Glomerular endothelial cell (primary cell): ENCODE results near the gene FAM50A. TPM values are rescaled to one million over a fixed set of nuclear protein-coding genes. Genes with fewer than 3 reads are reported as not detected.

ENCODE experiments used
- DNase-seq: peaks from one replicate; pipeline ENCODE4 v3.0.0-alpha.2; 2011; ENCODE audit warnings: low read depth, low spot score; ENCODE audit errors: extremely low read depth
- total RNA-seq: library from RNA; depleted of rRNA; stranded (reverse); fragments of >200 nt; gene quantifications from 2 replicates; pipeline ENCODE4 v1.2.3, GENCODE V29; 2015

Gene FAM50A
- total RNA-seq, 1 donor from 2014 or later = 92.5 TPM

DNA sequence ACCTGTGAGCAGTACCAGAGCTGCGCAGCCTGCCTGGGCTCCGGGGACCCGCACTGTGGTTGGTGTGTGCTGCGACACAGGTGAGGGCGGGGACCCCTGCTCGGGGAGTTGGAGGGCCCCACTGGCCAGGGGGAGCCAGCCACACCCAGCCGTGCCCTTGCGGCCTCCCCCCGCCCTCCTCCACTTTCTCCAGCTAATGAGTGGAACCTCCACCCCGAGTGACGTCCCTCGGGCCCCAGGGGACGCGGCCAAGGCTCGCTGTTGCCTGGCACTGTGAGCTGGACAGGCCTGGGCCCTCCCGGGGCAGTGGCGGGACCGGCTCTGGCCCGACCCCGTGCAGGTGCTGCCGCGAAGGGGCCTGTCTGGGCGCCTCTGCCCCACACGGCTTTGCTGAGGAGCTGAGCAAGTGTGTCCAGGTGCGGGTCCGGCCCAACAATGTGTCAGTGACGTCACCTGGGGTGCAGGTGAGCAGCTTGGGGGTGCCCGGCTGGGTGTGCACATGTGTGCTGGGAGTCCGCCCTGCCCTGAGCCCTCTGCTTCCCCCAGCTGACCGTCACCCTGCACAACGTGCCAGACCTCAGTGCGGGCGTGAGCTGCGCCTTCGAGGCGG lies 19.8 kb downstream of the FAM50A start:
- DNase-seq = no peak

DNA sequence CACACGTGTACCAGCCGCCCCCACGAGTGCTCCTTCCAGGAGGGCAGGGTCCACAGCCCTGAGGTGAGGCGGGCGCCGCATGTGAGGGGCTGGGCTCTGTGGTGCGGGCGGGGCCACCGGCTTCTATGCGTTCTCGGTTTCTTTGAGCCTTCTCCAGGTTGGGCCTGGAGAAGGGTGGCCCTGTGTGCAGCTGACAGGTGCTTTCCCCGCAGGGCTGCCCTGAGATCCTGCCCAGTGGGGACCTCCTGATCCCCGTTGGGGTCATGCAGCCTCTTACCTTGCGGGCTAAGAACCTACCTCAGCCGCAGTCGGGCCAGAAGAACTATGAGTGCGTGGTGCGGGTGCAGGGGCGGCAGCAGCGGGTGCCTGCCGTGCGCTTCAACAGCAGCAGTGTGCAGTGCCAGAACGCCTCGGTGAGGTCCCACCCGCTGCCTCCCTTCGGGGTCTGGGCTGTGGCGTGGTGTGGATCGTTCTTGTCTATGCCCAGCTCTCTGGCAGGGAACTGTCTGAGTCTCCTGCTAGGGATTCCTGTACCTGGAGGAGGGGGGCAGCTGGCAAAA lies 20.9 kb downstream of the FAM50A start:
- DNase-seq = no peak

DNA sequence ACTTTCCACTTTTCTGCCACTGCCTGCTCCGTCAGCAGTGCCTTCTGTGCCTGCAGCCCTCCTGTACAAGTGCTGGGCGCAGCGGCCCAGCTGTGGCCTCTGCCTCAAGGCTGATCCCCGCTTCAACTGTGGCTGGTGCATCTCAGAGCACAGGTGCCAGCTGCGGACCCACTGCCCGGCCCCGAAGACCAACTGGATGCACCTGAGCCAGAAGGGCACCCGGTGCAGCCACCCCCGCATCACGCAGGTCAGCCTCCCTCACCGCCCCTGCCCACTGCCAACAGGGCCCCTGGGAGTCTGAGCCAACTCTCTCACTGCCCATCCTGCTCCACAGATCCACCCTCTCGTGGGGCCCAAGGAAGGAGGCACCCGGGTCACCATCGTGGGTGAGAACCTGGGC lies 21.7 kb downstream of the FAM50A start:
- DNase-seq = no peak

DNA sequence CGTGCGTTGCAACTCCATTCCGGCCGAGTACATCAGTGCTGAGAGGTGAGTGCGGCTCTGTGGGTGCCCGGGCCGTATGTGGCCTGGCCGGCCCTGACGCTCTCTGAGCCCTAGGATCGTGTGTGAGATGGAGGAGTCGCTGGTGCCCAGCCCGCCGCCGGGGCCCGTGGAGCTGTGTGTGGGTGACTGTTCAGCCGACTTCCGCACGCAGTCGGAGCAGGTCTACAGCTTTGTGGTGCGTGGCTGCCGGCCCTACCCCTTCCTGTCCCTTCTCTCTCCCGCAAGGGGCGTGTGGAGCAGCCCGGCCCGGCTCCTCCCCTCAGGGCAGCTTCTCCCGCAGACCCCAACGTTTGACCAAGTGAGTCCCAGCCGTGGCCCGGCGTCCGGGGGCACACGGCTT lies 22.1 kb downstream of the FAM50A start:
- DNase-seq = no peak

DNA sequence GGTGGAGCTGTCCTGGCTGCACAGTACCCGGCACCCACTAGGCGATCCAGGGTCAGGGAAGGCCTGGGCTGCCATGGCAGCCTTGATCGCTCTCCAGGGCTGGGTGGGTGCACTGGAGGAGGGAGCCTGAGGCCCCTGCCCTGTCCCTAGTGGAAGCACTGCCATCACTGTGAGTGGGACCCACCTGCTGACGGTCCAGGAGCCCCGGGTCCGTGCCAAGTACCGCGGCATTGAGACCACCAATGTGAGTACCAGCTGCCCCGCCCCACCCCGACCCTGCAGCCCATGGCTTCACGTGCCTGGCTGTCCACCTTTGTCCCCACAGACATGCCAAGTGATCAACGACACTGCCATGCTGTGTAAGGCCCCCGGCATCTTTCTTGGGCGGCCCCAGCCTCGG lies 23.0 kb downstream of the FAM50A start:
- no peak for DNase-seq

DNA sequence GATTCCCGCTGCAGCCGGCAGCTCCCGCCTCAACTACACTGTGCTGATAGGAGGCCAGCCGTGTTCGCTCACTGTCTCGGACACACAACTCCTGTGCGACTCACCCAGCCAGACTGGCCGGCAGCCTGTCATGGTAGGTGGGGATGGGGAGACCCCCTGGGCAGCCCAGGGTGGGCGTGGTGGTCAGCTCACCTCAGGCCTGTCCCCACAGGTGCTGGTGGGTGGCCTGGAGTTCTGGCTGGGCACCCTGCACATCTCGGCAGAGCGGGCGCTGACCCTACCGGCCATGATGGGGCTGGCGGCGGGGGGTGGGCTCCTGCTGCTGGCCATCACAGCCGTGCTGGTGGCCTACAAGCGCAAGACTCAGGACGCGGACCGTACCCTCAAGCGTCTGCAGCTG lies 23.6 kb downstream of the FAM50A start:
- DNase-seq = no peak

DNA sequence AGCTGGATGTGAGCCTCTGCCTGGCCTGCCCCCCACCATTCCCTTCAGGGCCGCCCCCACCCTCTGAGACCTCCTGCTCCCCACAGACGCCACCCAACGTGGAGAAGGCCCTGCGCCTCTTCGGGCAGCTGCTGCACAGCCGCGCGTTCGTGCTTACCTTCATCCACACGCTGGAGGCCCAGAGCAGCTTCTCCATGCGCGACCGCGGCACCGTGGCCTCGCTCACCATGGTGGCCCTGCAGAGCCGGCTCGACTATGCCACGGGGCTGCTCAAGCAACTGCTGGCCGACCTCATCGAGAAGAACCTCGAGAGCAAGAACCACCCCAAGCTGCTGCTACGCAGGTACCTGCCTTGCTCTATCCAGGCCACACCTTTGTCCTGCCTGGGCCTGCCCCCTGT lies 24.3 kb downstream of the FAM50A start:
- no peak for DNase-seq

DNA sequence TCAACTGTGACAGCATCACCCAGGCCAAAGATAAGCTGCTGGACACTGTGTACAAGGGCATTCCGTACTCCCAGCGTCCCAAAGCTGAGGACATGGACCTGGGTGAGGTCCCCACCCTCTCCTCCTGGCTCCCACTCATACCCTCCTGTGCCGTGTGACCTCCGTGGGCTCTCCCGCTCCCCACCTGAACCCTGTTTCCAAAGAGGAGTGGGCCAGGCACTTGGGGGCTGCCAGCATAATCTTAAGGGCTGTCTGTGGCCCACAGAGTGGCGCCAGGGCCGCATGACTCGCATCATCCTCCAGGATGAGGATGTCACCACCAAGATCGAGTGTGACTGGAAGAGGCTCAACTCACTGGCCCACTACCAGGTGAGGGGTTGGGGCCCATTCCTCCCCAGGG lies 25.2 kb downstream of the FAM50A start:
- no peak for DNase-seq

DNA sequence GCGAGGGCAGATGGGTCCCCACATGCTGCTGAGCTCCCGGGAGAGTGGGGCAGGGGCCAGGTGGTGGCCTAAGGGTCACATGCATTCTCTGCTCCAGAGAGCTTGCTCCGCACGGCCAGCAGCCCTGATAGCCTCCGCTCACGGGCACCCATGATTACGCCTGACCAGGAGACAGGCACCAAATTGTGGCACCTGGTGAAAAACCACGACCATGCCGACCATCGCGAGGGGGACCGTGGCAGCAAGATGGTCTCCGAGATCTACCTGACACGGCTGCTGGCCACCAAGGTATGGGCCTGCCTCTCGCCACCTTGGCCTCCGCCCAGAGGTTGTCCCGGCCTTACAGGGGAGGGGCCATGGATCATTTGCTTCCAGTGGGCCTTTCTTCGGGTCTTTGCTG lies 25.9 kb downstream of the FAM50A start:
- no peak for DNase-seq

DNA sequence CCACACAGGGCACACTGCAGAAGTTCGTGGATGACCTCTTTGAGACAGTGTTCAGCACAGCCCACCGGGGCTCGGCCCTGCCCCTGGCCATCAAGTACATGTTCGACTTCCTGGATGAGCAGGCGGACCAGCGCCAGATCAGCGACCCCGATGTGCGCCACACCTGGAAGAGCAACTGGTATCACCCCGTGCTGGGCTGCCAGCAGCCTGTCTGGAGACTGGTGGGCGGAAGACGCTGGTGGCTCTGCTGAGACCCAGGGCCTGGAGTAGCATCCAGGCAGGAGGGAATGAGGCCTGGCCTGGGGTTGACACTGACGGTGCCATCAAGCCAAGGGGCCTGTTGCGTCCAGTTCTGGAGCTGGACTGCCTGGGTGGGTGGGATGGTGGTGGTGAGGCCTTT lies 26.5 kb downstream of the FAM50A start:
- no peak for DNase-seq

DNA sequence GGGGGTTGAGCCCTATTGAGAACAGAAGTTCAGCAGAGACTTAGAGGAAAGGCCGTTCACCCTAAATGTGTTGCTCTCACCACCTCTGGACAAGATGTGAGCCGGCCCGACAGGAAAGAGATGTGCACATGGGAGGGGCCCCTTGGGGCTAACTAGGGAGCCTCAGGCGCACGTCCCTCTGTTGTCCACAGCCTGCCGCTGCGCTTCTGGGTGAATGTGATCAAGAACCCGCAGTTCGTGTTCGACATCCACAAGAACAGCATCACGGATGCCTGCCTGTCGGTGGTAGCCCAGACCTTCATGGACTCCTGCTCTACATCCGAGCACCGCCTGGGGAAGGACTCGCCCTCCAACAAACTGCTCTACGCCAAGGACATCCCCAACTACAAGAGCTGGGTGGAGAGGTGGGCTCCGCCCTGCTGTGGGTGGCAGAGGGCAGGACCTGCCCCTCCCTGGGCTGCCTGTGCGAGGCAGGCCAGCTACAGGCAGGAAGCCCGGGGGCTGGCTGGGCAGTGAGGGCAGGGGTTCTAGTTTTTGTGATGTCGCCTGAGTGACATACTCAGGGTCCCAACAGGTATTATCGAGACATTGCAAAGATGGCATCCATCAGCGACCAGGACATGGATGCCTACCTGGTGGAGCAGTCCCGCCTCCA lies 27.1 kb downstream of the FAM50A start:
- DNase-seq = no peak

DNA sequence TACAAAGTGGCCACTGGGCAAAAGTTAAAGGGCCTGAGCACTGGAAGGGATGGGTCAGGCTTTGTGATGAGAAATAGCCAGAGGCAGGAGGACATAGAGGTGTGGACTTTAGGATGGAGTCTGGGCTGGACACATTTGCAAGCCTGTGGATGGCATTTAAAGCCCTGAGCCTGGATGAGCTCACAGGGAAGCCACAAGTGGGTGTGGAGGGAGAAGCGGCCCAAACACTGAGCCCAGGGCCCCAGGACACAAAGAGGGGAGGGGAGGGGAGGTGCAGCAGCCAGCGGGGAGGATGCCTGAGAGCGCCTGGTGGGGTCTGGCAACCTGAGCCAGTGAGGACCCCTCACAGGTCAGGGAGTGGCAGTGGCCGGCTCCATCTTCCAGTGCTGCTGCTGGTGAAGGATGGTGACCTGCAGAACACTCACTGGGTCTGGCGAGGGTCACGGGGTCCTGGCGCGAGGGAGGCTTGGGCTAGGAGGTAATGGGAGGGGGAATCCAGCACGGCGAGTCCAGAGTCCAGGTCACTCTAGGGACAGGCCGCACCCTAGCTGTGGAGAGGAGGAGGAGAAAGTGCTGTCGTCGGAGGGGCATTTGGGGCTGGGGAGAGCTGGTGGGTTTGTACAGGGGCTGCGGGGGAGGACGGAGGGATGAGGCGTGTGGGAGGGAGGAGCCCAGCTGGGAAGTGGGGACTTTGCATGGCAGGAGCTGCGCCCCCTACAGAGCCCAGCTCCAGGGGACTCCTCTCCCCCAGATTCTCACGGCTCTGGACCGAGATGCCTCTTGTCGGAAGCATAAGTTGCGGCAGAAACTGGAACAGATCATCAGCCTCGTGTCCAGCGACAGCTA lies 28.1 kb downstream of the FAM50A start:
- no peak for DNase-seq

DNA sequence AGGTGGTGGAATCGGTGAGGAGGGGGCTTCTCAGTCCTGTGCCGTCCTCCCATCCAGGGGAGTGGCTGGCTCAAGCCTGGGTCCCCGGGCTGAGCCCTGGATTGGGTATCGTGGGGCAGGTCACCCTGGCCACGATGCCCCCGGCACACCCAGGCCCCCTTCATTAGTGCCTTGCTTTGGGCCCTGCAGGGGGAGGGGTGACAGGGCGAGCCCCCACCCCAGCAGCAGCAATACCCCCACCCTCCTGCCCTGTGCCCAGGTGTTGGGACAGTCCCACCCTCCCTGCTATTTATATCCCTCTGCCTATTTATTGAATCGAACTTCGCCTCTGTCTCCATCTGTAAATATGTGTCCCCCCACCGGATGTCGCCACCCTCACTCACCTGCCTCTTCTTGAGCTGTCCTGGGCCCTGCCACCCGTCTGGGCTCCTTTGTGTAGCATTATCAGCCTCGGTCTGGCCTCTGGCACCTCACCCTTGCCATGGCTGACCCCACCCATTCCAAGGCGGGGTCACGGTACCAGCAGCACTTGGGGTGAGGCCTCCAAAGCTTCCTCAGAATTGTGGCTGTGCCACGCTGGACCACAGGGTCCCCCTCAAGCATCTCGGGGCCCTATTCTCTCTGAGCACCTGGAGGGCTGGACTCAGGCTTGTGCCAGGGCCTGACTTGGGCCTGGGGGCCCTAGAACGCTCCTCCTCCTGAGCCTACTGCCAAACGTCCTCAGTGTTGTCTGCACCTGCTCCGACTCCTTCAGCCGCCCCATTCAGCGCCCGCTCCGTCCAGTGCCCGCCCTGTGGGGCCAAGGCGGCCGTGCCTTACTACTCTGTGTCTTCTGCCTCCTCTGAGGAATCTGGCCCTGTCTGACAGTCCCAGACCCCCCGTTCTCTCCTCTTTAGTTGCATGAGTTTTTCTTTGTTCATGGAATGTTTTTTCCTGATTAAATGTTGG lies 29.0 kb downstream of the FAM50A start:
- DNase-seq = no peak

DNA sequence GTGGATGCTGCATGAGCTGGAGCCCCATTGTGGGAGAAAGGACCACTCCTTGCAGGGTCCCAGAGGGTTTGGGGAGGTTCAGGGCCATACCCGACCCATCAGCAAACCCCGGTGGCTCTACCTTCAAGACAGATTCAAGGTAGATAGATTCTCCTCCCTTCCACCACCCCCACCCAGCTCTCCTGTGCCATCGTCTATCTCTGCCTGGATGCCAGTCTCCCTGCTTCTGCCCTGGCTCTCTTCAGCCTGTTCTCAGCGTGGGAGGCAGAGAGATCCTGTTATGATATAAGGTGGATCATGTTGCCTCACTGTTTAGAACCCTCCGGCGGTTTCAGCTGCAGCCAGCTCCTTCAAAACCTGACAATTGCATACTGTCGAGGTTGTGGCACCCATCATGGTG lies 29.7 kb downstream of the FAM50A start:
- no peak for DNase-seq

DNA sequence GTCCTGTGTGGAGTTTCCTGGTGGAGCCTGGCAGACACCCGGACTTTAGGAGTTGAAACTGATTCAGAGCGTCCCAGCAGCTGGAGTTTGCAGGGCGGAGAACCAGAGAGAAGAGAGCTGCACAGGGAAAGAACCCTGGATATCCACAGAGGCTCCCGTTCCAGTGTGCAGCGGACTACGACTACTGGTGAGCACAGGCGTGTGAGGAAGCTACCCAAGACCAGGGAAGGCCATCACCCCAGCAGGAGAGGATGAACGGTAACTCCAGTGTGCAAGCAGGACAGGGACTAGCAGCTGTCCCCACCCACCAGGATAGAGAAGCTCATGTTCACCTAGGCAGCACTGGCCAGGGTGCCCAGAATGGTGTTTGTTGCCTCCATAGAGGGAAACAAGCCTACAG lies 32.9 kb downstream of the FAM50A start:
- DNase-seq = no peak

DNA sequence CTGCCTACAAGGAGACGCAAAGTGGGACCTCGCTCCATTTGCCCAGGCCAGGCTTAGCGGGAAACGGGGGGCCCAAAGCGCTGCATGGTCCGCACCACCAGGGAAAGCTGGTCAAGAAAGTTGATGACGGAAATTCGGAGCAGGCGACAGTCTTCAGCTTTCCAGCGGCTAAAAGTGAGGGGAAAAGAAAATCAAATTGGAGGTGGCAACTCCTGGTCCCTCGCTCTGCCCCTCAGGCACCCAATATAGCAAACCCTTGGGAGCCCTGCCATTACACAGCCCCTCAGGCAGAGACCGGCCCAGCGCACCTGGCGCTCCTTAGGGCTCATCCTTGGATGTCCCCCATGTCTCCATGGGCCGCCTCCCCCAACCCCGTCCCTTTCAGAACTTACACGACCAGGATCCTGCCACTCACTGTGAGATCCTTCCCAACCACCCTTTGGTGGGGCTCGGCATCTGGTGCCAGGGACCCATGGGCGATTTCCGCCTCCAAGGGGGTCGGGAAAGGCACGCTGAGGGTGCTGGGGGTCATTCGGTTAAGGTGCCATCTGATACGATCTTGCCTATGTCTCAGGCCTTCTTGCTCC lies 34.0 kb downstream of the FAM50A start:
- DNase-seq = no peak

DNA sequence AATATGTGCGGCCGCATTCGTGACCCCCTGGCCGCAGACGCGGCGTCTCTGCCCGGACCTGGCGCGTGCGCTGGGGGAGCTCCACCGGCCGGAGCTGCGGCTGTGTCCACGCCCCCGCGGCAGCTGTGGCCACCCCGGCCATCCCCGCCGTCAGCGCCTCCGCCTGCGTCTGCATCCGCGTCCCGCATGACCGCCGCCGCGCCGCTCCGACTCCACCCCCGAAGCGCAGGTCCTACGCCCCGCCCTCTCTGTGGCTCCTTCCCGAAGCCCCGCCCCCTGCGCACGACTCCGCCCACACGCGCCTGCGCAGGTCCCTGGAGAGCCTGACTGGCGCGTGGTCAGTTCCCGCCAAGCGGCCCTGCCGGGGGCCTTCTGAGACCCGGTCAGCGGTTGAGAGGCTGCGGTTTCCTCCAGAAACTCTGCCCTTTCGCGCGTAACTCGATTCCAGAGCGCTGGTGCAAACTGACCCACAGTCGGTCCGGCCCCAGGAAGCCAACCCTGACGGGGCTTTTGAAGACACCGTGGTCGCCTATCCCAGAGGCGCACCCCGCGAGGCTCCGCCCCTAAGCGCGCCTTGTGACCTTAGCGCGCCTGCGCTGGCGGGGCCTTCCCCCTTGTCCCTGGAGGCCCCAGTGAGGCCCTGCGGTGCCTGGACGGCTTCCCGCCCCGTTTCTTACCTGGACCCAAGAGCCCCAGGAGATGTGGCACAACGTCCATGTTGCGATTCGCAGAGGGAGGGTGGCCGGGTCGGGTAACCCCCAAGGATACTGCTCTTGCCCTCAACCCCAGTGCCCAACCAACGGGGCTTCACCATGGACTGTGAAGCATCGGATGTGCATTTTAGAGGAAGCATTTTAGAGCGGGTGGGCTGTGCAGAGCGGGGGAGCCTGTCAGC lies 35.0 kb downstream of the FAM50A start, which contains the start of gene LAGE3:
Gene LAGE3, minus strand, starts transcription at position 554 of the 895 bp plus-strand sequence. Its CDS starts 366 bp downstream, at position 188.
- DNase-seq = no peak

DNA sequence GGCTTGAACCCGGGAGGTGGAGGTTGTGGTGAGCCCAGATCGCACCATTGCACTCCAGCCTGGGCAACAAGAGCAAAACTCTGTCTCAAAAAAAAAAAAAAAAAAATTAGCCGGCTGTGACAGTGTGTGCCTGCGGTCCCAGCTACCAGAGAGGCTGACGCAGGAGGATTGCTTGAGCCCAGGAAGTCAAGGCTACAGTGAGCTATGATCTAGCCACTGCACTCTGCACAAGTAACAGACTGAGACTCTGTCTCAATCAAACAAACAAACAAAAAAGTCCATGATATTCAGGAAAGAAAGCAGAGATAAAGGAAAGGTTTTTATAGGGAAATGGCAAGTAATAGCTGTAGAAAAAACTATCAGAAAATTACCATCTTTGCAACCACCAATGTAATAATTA lies 37.3 kb downstream of the FAM50A start:
- DNase-seq = no peak
